Effector memory CD4-positive, alpha-beta T cell (primary cell): Measurements from ENCODE around the gene IL5.
"Not testable (repeated sequence)": the region's sequence is repeated elsewhere in the genome, so short reads cannot be mapped to it uniquely, and the experiment has no call there.

Experiments used
- DNase-seq, 3 donors: peaks; one replicate each; pipeline ENCODE4 v3.0.0-alpha.2; 2020
- H3K27ac ChIP-seq: 2 replicates; pipeline ENCODE4 v1.7.0; 2013; ENCODE audit warnings: mild to moderate bottlenecking, low read length, moderate library complexity; ENCODE audit not compliant: insufficient read depth, poor library complexity, severe bottlenecking
- H3K27me3 ChIP-seq: replicated peaks from 2 replicates; pipeline ENCODE4 v1.7.0; 2013; ENCODE audit warnings: mild to moderate bottlenecking, low read length; ENCODE audit not compliant: insufficient read depth, control insufficient read depth, poor library complexity, severe bottlenecking
- H3K36me3 ChIP-seq: 2 replicates; pipeline ENCODE4 v1.7.0; 2013; ENCODE audit warnings: mild to moderate bottlenecking, low read length, moderate library complexity; ENCODE audit not compliant: control insufficient read depth, insufficient read depth
- H3K4me1 ChIP-seq: 2 replicates; pipeline ENCODE4 v1.7.0; 2013; ENCODE audit warnings: low read length, mild to moderate bottlenecking; ENCODE audit not compliant: control insufficient read depth, insufficient read depth, poor library complexity, severe bottlenecking
- H3K4me3 ChIP-seq: 2 replicates; pipeline ENCODE4 v1.7.0; 2013; ENCODE audit warnings: low read length, low read depth, mild to moderate bottlenecking; ENCODE audit not compliant: insufficient read depth, poor library complexity, severe bottlenecking
- H3K9me3 ChIP-seq: 2 replicates; pipeline ENCODE4 v1.7.0; 2013; ENCODE audit warnings: mild to moderate bottlenecking, low read length, moderate library complexity; ENCODE audit not compliant: control insufficient read depth
- total RNA-seq, 3 donors: gene quantifications; one replicate each; lab custom pipeline; 2026; lab: John Stamatoyannopoulos, UW

The IL5 gene
- total RNA-seq, result 0 to 0.17 (median 0) reads per million in 3 donors

DNA sequence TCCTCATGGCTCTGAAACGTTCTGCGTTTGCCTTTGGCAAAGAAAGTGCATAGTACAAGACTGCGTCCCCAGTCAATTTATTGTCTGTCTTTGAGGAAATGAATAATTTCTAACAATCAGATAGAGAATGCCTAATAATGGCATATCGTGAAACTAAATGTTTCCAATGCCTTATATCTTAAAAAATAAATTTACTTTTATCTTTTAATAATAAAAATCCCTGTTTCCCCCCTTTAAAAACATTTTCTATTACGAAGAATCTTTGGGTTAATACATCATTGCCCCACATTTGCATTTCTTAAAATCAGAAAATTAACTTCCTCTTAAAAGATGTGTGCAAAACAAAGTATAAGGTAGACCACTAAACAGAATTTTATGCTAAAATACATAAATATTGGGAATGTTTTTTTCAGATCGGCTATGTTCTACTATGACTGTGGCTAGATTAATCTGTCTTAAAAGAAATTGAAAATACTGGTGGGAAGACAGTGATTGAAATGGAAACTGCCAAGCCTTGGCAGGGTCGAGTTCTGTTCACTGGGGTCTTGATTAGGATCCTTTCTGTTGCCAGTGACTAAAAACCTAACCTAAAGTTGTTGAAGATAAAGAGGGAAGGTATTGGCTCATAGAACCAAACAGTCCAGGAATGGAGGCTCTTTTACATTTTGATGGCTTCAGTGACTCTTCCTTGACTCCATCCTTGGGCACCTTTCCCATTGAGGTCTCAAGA lies at the start of gene IL5:
Gene IL5, minus strand, starts transcription at position 51 of the 730 bp plus-strand sequence. Its CDS starts 44 bp downstream, at position 7.
- Histone ChIP-seq H3K4me3 (no peak within 1 kb of the TSS), H3K27me3 (no peaks in the 10 kb centered on the region), H3K27ac (no peak within 1 kb of the TSS), H3K9me3 (no peaks in the 10 kb centered on the region), H3K4me1 (no peaks in the 10 kb centered on the region), H3K36me3 (no peaks in the 10 kb centered on the region)
- DNase-seq, result no peak

DNA sequence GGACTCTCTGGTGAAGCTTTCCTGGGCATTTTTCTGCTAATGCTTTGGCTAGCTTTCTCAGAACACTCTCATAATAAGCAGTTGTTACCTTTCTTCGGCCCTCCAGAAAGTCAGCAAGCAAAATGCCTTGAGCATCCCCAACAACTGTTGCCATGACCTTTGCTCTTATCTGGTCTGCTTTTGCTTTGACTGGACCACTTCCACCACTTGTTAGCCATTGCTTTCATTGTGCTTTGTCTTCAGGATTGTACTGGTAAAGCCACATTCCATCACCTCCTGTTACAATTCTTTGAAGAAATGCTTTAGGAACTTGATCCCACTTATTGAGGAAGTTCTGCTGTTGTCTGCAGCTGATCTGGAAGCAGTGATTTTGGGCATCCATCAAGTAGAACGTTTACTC lies 49.2 kb upstream of the IL5 start:
- H3K4me1 ChIP-seq, result no peaks in the 10 kb centered on the region
- no peak overlapping the region for H3K27ac ChIP-seq
- H3K9me3 ChIP-seq, result no peaks in the 10 kb centered on the region
- no peak overlapping the region for H3K4me3 ChIP-seq
- no peaks in the 10 kb centered on the region for H3K27me3 ChIP-seq
- DNase-seq, result no peak
- peaks cover 36% of the 10 kb centered on the region for H3K36me3 ChIP-seq

DNA sequence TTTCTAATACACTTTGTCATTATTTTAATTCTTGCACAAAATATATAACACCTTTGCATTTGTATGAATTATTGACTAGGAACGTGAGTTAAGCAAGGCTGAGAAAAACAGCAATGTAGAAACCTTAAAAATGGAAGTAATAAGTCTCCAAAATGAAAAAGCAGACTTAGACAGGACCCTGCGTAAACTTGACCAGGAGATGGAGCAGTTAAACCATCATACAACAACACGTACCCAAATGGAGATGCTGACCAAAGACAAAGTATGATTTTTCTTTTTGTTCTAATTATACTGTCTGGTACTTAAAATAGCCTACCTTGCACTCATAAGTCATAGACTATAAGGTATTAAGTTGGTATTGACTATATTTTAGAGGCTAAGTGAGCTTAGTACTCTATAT lies 47.8 kb upstream of the IL5 start:
- no peak overlapping the region for H3K4me3 ChIP-seq
- no peaks in the 10 kb centered on the region for H3K4me1 ChIP-seq
- no peaks in the 10 kb centered on the region for H3K27me3 ChIP-seq
- H3K9me3 ChIP-seq, result no peaks in the 10 kb centered on the region
- DNase-seq, result no peak
- peaks cover 34% of the 10 kb centered on the region for H3K36me3 ChIP-seq
- H3K27ac ChIP-seq, result no peak overlapping the region

DNA sequence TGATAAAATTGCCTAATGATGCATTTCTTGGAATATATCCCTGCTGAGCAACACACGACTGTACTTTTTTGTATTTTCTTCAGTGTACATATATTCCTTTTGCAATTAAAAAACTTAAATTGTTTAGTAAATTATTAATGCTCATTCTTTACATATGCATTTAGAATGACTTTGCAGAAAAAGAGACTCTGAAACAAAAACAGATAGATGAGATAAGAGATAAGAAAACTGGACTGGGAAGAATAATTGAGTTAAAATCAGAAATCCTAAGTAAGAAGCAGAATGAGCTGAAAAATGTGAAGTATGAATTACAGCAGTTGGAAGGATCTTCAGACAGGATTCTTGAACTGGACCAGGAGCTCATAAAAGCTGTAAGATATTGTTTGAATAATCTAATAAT lies 46.1 kb upstream of the IL5 start:
- H3K4me3 ChIP-seq, result no peak overlapping the region
- H3K9me3 ChIP-seq, result no peaks in the 10 kb centered on the region
- DNase-seq, result no peak
- no peak overlapping the region for H3K27ac ChIP-seq
- no peaks in the 10 kb centered on the region for H3K27me3 ChIP-seq
- peaks cover 31% of the 10 kb centered on the region for H3K36me3 ChIP-seq
- H3K4me1 ChIP-seq, result no peaks in the 10 kb centered on the region

DNA sequence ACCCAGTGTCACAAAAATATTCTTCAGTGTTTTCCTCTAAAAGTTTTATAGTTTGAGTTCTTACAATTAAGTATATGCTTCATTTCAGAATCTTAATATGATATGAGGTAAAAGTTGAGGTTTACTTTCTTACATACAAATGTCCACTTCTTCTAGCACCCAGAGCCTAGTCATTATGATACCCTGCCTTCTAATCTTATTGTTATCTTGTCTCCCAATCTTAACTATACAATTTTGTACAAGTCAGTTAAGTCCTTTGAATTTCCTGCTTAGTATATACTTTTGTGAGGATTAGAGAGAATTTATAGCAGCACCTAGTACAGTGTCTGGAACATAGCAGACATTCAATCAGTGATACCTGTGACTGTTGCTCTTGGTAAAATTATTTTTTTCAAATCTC lies 42.7 kb upstream of the IL5 start:
- H3K36me3 ChIP-seq, result peaks cover 24% of the 10 kb centered on the region
- no peak overlapping the region for H3K27ac ChIP-seq
- no peak overlapping the region for H3K4me3 ChIP-seq
- no peaks in the 10 kb centered on the region for H3K27me3 ChIP-seq
- no peaks in the 10 kb centered on the region for H3K4me1 ChIP-seq
- H3K9me3 ChIP-seq, result no peaks in the 10 kb centered on the region
- DNase-seq, result no peak

DNA sequence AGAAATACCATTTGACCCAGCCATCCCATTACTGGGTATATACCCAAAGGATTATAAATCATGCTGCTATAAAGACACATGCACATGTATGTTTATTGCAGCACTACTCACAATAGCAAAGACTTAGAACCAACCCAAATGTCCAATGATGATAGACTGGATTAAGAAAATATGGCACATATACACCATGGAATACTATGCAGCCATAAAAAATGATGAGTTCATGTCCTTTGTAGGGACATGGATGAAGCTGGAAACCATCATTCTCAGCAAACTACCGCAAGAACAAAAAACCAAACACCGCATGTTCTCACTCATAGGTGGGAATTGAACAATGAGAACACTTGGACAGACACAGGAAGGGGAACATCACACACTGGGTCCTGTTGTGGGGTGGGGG lies 41.2 kb upstream of the IL5 start:
- not testable (repeated sequence) for H3K9me3 ChIP-seq, H3K4me3 ChIP-seq, H3K4me1 ChIP-seq, DNase-seq, H3K27me3 ChIP-seq, H3K27ac ChIP-seq
- peaks cover 22% of the 10 kb centered on the region for H3K36me3 ChIP-seq

DNA sequence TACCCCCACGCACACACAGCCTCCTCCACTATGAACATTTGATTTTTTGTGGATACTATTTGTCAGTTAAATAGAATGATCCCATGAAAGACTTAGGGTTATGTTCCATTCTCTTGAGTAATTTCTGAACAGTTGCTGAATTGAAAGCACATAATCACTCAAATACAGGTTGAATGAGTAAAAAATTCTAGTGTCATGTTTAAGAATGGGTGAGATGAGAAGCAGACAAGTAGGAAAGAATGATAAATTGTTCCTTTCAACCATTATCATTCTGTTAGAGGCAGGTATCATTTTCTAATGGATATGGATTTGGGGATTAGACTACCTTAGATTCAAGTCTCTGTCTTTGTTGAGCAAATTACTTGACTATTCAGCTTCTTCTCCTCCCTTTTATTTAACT lies 32.8 kb upstream of the IL5 start:
- no peaks in the 10 kb centered on the region for H3K4me1 ChIP-seq
- H3K4me3 ChIP-seq, result no peak overlapping the region
- no peak for DNase-seq
- peaks cover 19% of the 10 kb centered on the region for H3K36me3 ChIP-seq
- no peaks in the 10 kb centered on the region for H3K9me3 ChIP-seq
- H3K27me3 ChIP-seq, result no peaks in the 10 kb centered on the region
- no peak overlapping the region for H3K27ac ChIP-seq

DNA sequence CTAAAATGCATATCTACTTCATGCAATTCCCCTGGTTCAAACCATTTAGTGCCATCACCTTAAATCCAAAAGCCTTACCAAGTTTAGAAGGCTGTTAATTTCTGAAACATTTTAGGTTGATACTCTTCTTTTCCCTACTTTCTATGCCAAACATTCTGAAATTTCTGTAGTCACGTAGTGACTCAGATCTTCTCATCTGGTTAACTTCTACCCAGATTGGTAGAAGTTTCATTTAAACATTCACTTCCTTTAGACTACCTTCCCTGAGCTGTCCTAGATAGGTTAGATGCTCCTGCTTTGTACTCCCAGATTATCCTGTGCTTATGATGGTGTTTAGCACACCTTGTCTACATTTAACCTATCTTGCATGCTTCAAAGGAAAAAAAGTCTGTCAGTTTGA lies 23.3 kb upstream of the IL5 start:
- DNase-seq, result no peak
- no peak overlapping the region for H3K4me3 ChIP-seq
- no peaks in the 10 kb centered on the region for H3K27me3 ChIP-seq
- no peaks in the 10 kb centered on the region for H3K9me3 ChIP-seq
- H3K27ac ChIP-seq, result no peak overlapping the region
- H3K4me1 ChIP-seq, result no peaks in the 10 kb centered on the region
- H3K36me3 ChIP-seq, result peaks cover 16% of the 10 kb centered on the region

DNA sequence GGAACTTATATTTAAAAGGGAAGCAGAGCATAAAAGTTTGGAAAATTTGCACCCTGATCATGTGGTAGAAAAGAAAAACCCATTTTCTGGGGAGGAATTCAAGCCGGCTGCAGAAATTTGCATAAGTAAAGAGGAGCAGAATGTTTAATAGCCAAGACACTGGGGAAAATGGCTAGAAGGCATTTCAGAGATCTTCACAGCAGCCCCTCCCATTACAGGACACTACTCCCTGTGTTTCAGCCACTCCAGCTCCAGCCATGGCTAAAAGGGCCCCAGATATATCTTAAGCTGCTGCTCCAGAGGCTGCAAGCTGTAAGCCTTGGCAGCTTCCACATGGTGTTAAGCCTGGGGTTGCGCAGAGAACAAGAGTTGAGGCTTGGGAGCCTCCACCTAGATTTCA lies 21.2 kb upstream of the IL5 start:
- H3K36me3 ChIP-seq, result peaks cover 22% of the 10 kb centered on the region
- not testable (repeated sequence) for H3K27me3 ChIP-seq, H3K27ac ChIP-seq, H3K9me3 ChIP-seq, H3K4me3 ChIP-seq, H3K4me1 ChIP-seq, DNase-seq

DNA sequence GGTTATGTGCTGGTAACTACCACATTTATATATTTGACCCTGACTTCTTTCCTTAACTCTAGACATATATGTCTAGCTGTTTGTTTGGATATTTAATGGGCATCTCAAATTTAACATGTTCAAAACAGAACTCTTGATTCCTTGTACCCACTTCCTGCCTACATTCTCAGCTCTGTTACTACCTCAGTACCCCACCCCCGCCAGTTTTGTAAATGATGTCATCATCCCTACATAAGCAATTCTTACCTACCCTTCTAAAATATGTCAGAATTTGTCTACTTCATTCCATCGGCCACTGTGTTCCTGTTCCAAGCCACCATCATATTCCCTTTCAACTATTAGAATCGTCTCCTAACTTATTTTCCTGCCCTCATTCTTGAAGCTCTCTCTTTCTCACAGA lies 18.3 kb upstream of the IL5 start:
- DNase-seq, result no peak

More for the DNA sequence above, 18.3 kb upstream of the IL5 start:
- H3K4me3 ChIP-seq, result no peak overlapping the region
- H3K9me3 ChIP-seq, result no peaks in the 10 kb centered on the region
- H3K27me3 ChIP-seq, result no peaks in the 10 kb centered on the region
- no peak overlapping the region for H3K27ac ChIP-seq
- H3K36me3 ChIP-seq, result peaks cover 22% of the 10 kb centered on the region
- peaks cover 13% of the 10 kb centered on the region for H3K4me1 ChIP-seq
